HepG2 (cell line): ENCODE data around the gene TEC. TPM values are rescaled to one million over a fixed set of nuclear protein-coding genes. Genes with fewer than 3 reads are reported as not detected.

Experiments used
- ATAC-seq: fragments of 200-7000 bp; cut with Tn5 transposase; 3 replicates; pipeline ENCODE4 v1.9.1; 2020; ENCODE audit warnings: mild to moderate bottlenecking, moderate library complexity
- BruUV-seq: library from RNA; stranded (reverse); fragments of 400-500 nt; replicated peaks from 2 replicates; lab custom pipeline; 2021; lab: Mats Ljungman, UMichigan
- CTCF ChIA-PET: fragments of 300-600 bp; formaldehyde crosslinking; extraction: SDS; loops from one replicate; lab custom pipeline; 2021; ENCODE audit warnings: low total read pairs, inconsistent platforms, low intra/inter-chr PET ratio; lab: Yijun Ruan, JAX
- POLR2A ChIA-PET: fragments of 350-600 bp; sonication (Branson Sonifier 250); formaldehyde crosslinking; loops from one replicate; lab custom pipeline; 2020; ENCODE audit warnings: antibody characterized with exemption, inconsistent platforms; lab: Yijun Ruan, JAX
- DNase-seq: peaks from one replicate; pipeline ENCODE4 v3.0.0-alpha.2; 2015; ENCODE audit warnings: low spot score
- FAIRE-seq: peaks from 3 replicates; lab custom pipeline; 2011; peaks lifted over from hg19 to GRCh38; lab: Jason Lieb, UNC
- H2AFZ ChIP-seq: one replicate; pipeline ENCODE4 v1.6.1; 2011; ENCODE audit warnings: low read length, inconsistent platforms
- H3K27ac ChIP-seq: fragments of 300-600 bp; 3 replicates; pipeline ENCODE4 v1.8.0; 2011; ENCODE audit warnings: mixed run types, mild to moderate bottlenecking, mixed read lengths, low read length, inconsistent platforms; ENCODE audit not compliant: insufficient read depth; ENCODE audit errors: extremely low read length
- H3K27me3 ChIP-seq, 2 experiments: fragments of 200-600 bp in 1 of 2; 2 replicates in 1 of 2; 3 replicates in 1 of 2; pipeline versions ENCODE4 v1.6.0 to v1.8.0; 2011; ENCODE audit warnings: low read length in 2 of 2, mild to moderate bottlenecking in 2 of 2, moderate library complexity in 2 of 2, inconsistent platforms in 1 of 2; ENCODE audit not compliant: insufficient read depth in 2 of 2, control insufficient read depth in 1 of 2
- H3K36me3 ChIP-seq, 2 experiments: fragments of 200-600 bp in 1 of 2; replicated peaks in 1 of 2; 2 replicates in 1 of 2; 3 replicates in 1 of 2; pipeline versions ENCODE4 v1.5.1 to v1.8.0; 2011; ENCODE audit warnings: low read length in 2 of 2, inconsistent platforms in 1 of 2; ENCODE audit not compliant: insufficient read depth in 2 of 2, control insufficient read depth in 1 of 2
- H3K4me1 ChIP-seq: 2 replicates; pipeline ENCODE4 v1.5.1; 2012; ENCODE audit warnings: low read length, inconsistent platforms; ENCODE audit not compliant: insufficient read depth
- H3K4me2 ChIP-seq: 2 replicates; pipeline ENCODE4 v1.6.0; 2011; ENCODE audit warnings: low read depth, low read length, inconsistent platforms
- H3K4me3 ChIP-seq, 3 experiments: fragments of 200-600 bp in 1 of 3; sonication (generic), shearing (Covaris generic) in 1 of 3; replicated peaks in 1 of 3; 2 replicates each; pipeline ENCODE4 v1.5.1; 2011 to 2016; ENCODE audit warnings: low read length in 3 of 3, inconsistent platforms in 2 of 3, low read depth in 2 of 3, mild to moderate bottlenecking in 2 of 3, control low read depth in 1 of 3, mixed read lengths in 1 of 3; ENCODE audit not compliant: insufficient read depth in 1 of 3
- H3K79me2 ChIP-seq: one replicate; pipeline ENCODE4 v1.6.1; 2011; ENCODE audit warnings: low read length, inconsistent platforms; ENCODE audit not compliant: insufficient read depth
- H3K9ac ChIP-seq: 2 replicates; pipeline ENCODE4 v1.6.0; 2011; ENCODE audit warnings: mild to moderate bottlenecking, low read depth, low read length, inconsistent platforms; ENCODE audit not compliant: insufficient read depth
- H3K9me3 ChIP-seq: 2 replicates; pipeline ENCODE4 v1.5.1; 2012; ENCODE audit warnings: mild to moderate bottlenecking, low read length
- H4K20me1 ChIP-seq: 2 replicates; pipeline ENCODE4 v1.6.0; 2011; ENCODE audit warnings: inconsistent platforms, mild to moderate bottlenecking, low read length, moderate library complexity; ENCODE audit not compliant: insufficient read depth
- CREBL2 ChIP-seq: sonication (generic); formaldehyde crosslinking; IDR thresholded peaks from 2 replicates; pipeline ENCODE4 v1.8.1; 2023; ENCODE audit warnings: missing genetic modification reagents, mild to moderate bottlenecking, borderline replicate concordance
- E2F5 ChIP-seq: sonication (generic); formaldehyde crosslinking; conservative IDR thresholded peaks from 2 replicates; pipeline ENCODE4 v1.4.0; 2020; ENCODE audit warnings: missing genetic modification reagents
- ELK4 ChIP-seq: sonication (generic); formaldehyde crosslinking; IDR thresholded peaks from 2 replicates; pipeline ENCODE4 v1.9.0; 2021; ENCODE audit warnings: missing genetic modification reagents, borderline replicate concordance
- HOXA3 ChIP-seq: sonication (generic); formaldehyde crosslinking; IDR thresholded peaks from 2 replicates; pipeline ENCODE4 v1.5.0; 2020; ENCODE audit warnings: missing genetic modification reagents
- HOXA7 ChIP-seq: sonication (generic); formaldehyde crosslinking; IDR thresholded peaks from 2 replicates; pipeline ENCODE4 v1.8.1; 2022; ENCODE audit warnings: mild to moderate bottlenecking, missing genetic modification reagents, moderate library complexity
- LRRFIP1 ChIP-seq: sonication (generic); formaldehyde crosslinking; conservative IDR thresholded peaks from 2 replicates; pipeline ENCODE4 v1.4.0; 2020; ENCODE audit warnings: missing genetic modification reagents
- ZKSCAN5 ChIP-seq: sonication (generic); formaldehyde crosslinking; IDR thresholded peaks from 2 replicates; pipeline ENCODE4 v1.5.1; 2020; ENCODE audit warnings: mild to moderate bottlenecking, missing genetic modification reagents
- ZNF510 ChIP-seq: sonication (generic); formaldehyde crosslinking; IDR thresholded peaks from 2 replicates; pipeline ENCODE4 v1.4.0; 2020; ENCODE audit warnings: low read depth, mild to moderate bottlenecking, missing genetic modification reagents
- ZNF569 ChIP-seq: sonication (generic); formaldehyde crosslinking; IDR thresholded peaks from 2 replicates; pipeline ENCODE4 v1.5.0; 2020; ENCODE audit warnings: mild to moderate bottlenecking, missing genetic modification reagents, moderate library complexity, borderline replicate concordance
- ZNF614 ChIP-seq: IDR thresholded peaks from 2 replicates; pipeline ENCODE4 v1.6.1; 2018; ENCODE audit warnings: missing biosample characterization, missing genetic modification reagents, inconsistent platforms, borderline replicate concordance
- WGBS: methylation state at CpG from one replicate; pipeline ENCODE4 v1.1.6; 2017; ENCODE audit warnings: low lambda C conversion rate; 5-methylcytosine and 5-hydroxymethylcytosine counted together
- in situ Hi-C: cut with HindIII; loops from 2 replicates; pipeline ENCODE4 v1.10.0; 2017; ENCODE audit warnings: low pct_unique_long_range_greater_than_20kb; ENCODE audit not compliant: extremely low pct_ligation_motif_present
- intact Hi-C: fragments of 100-400 bp; cut with micrococcal nuclease; formaldehyde crosslinking; loops from one replicate; pipeline ENCODE4 v1.10.0; 2022; ENCODE audit not compliant: unreplicated experiment
- polyA plus RNA-seq, 8 experiments: library from polyadenylated mRNA; depleted of rRNA in 3 of 8; stranded (reverse) in 7 of 8; unstranded in 1 of 8; fragments of >200 nt; fragmentation: Illumina TruSeq in 4 of 8; extraction: Trizol in 4 of 8; gene quantifications; 2 replicates each; pipeline versions ENCODE4 v1.2.1 to v1.2.3, GENCODE V29; 2011 to 2016; ENCODE audit warnings: low read depth in 4 of 8, missing spikeins in 1 of 8, mixed read lengths in 1 of 8; ENCODE audit not compliant: insufficient read depth in 1 of 8
- total RNA-seq, 5 experiments: library from RNA; depleted of rRNA; stranded (reverse); fragments of >200 nt; fragmentation: Illumina TruSeq; extraction: Trizol; gene quantifications; 2 replicates each; pipeline ENCODE4 v1.2.3, GENCODE V29; 2016; ENCODE audit warnings: low read depth in 1 of 5

TEC gene
- total and polyA plus RNA-seq, 2 of the 13 experiments (the other 11 are each of a cell fraction or from before 2014, with no cell fraction given): 0.05 to 0.20 TPM

GRCh38 chr4:48149827-48150370 lies 119.7 kb downstream of the TEC start:
- intact Hi-C loops: no loop called here
- Histone ChIP-seq H3K4me1 (no peaks in the 10 kb centered on the region), H3K27ac (no peak overlapping the region), H3K9ac (no peak overlapping the region), H3K9me3 (peaks cover 18% of the 10 kb centered on the region), H3K4me2 (no peak overlapping the region), H3K27me3 (no peaks in the 10 kb centered on the region), H3K4me3 (no peak overlapping the region), H2AFZ (no peak overlapping the region), H3K36me3 (no peaks in the 10 kb centered on the region), H3K79me2 (no peaks in the 10 kb centered on the region), H4K20me1 (no peaks in the 10 kb centered on the region)
- no peak for DNase-seq
- no peak for FAIRE-seq
- POLR2A ChIA-PET: no interaction called here
- in situ Hi-C loops: loop anchor here (10.0 kb wide), 1 partner anchor 125 kb away; no protein-coding TSS in a partner anchor
- CTCF ChIA-PET: no interaction called here
- TF ChIP-seq ZNF569 (CRISPR knock-in tag) (no peak), HOXA7 (CRISPR knock-in tag) (no peak), ZNF614 (CRISPR knock-in tag) (no peak), LRRFIP1 (CRISPR knock-in tag) (no peak), E2F5 (no peak), ZKSCAN5 (CRISPR knock-in tag) (no peak), HOXA3 (no peak), ZNF510 (CRISPR knock-in tag) (no peak), ELK4 (no peak), CREBL2 (no peak)
- BruUV-seq: no TSS peak
- ATAC-seq: no peak
- 64% methylated on average over 3 of the region's 3 CpGs for WGBS
